Heart left ventricle (tissue), 13 donors: ENCODE measurements around the gene SLC17A2.

Experiments
- CTCF ChIP-seq, 12 donors: fragments of 200-600 bp; sonication (generic) in 4 of 12; IDR thresholded peaks; one replicate each; pipeline versions ENCODE4 v1.5.0 to v1.8.0; 2018 to 2022; ENCODE audit warnings: antibody characterized with exemption in 12 of 12, mild to moderate bottlenecking in 5 of 12
- POLR2A ChIP-seq, 2 donors: fragments of 450-650 bp; IDR thresholded peaks; one replicate each; pipeline ENCODE4 v1.6.1; 2017; ENCODE audit warnings: antibody characterized with exemption in 2 of 2, mild to moderate bottlenecking in 2 of 2, moderate library complexity in 2 of 2
- donor health status: ischemic (EF 13 %, LVEDD 7.1; RV severe dilation, severe dysfunction).
- donor health status: DM: no; HTN: yes; CAD: no.
- donor health status: DM: no; HTN: no; CAD: no.
- donor health status: ischemic (EF 25% LVEDD 6.9; RV normal size, moderate dysfunction).
- donor health status: ischemic (EF 25% LVEDD 5.7; RV mildly dilated, moderate dysfunction).
- donor health status: ischemic (EF 35%, LVEDD 5.7; RV mildly dilated, moderate dysfunction).
- donor health status: nonischemic (EF 11% LVEDD 7.7; RV severe dilation, severe dysfunction).
- donor health status: DM: yes; HTN: yes; CAD: no.
- donor health status: PGD.
- donor health status: ischemic (EF 29% LVEDD 5.4; RV normal size, mild dysfunction).
- donor health status: nonischemic (EF 23%, LVEDD 6.1; RV moderate dilation, normal function).

GRCh38 chr6:25934156-25934555, 3.7 kb upstream of the SLC17A2 start:
- no peak for TF ChIP-seq CTCF (IDR thresholded peaks at IDR 0.05)
- TF ChIP-seq POLR2A (IDR thresholded peaks at IDR 0.05), result no peak
